Activated T-cell treated with anti-CD3 and anti-CD28 coated beads, Interleukin-2, amount 50 U/mL, for 4 hours (primary cell): Measurements from ENCODE around the gene CRKL. TPM values are rescaled to one million over a fixed set of nuclear protein-coding genes. Genes with fewer than 3 reads are reported as not detected.
A peak's percentile ranks its signal among the peaks of the same experiment; 100 is the strongest.

Experiments
- ATAC-seq, 2 donors: fragments of 200-7000 bp; cut with Tn5 transposase; one replicate each; pipeline ENCODE4 v1.10.0; 2021
- DNase-seq: peaks from one replicate; pipeline ENCODE4 v3.0.0-alpha.2; 2020
- H3K27me3 Mint-ChIP-seq: one replicate; pipeline ENCODE4 v1.8.0; 2021; ENCODE audit warnings: low read depth, mixed read lengths
- H3K36me3 Mint-ChIP-seq: one replicate; pipeline ENCODE4 v1.8.0; 2022; ENCODE audit warnings: mixed read lengths; ENCODE audit not compliant: insufficient read depth
- H3K4me1 Mint-ChIP-seq: one replicate; pipeline ENCODE4 v1.8.0; 2021; ENCODE audit warnings: low read depth, mixed read lengths
- H3K4me3 Mint-ChIP-seq: one replicate; pipeline ENCODE4 v1.8.0; 2021; ENCODE audit warnings: mild to moderate bottlenecking, moderate library complexity, mixed read lengths
- H3K9me3 Mint-ChIP-seq: one replicate; pipeline ENCODE4 v1.8.0; 2021; ENCODE audit warnings: mixed read lengths
- total RNA-seq, 3 donors: library from RNA; stranded (reverse); gene quantifications; one replicate each; pipeline ENCODE4 v1.2.1, GENCODE V29; 2021

CRKL gene
- total RNA-seq, 3 donors from 2014 or later: 82.9 to 90.5 (median 89.2) TPM

- no peak for ATAC-seq
- Mint-ChIP-seq H3K9me3 (no peaks in the 10 kb centered on the region), H3K36me3 (no peaks in the 10 kb centered on the region)
These were observed 74.8 kb downstream of the CRKL start for GRCh38 chr22:20992056-20992442.

GRCh38 chr22:20992456-20993303, 75.5 kb downstream of the CRKL start:
- Mint-ChIP-seq H3K4me3 (no peak overlapping the region), H3K4me1 (peaks cover 4% of the 10 kb centered on the region), H3K9me3 (no peaks in the 10 kb centered on the region), H3K36me3 (no peaks in the 10 kb centered on the region), H3K27me3 (no peaks in the 10 kb centered on the region)
- DNase-seq (no peak), ATAC-seq (no peak)

More at GRCh38 chr22:20992056-20992442, 74.8 kb downstream of the CRKL start:
- Mint-ChIP-seq H3K27me3 (no peaks in the 10 kb centered on the region), H3K4me3 (no peak overlapping the region), H3K4me1 (peaks cover 4% of the 10 kb centered on the region)
- no peak for DNase-seq

- ATAC-seq (no peak), DNase-seq (no peak)
- H3K4me1 Mint-ChIP-seq: peaks cover 7% of the 10 kb centered on the region
- no peak overlapping the region for H3K4me3 Mint-ChIP-seq
- H3K36me3 Mint-ChIP-seq: peaks cover 2% of the 10 kb centered on the region
- no peaks in the 10 kb centered on the region for H3K9me3 Mint-ChIP-seq
- no peaks in the 10 kb centered on the region for H3K27me3 Mint-ChIP-seq
These were observed 76.3 kb downstream of the CRKL start for GRCh38 chr22:20993304-20994127.

- Mint-ChIP-seq H3K4me3 (no peak overlapping the region), H3K36me3 (peaks cover 4% of the 10 kb centered on the region), H3K4me1 (peaks cover 10% of the 10 kb centered on the region)
These were observed 77.1 kb downstream of the CRKL start for GRCh38 chr22:20994128-20994901.

GRCh38 chr22:20994902-20995241, 77.7 kb downstream of the CRKL start:
- peaks cover 5% of the 10 kb centered on the region for H3K36me3 Mint-ChIP-seq
- peaks cover 8% of the 10 kb centered on the region for H3K4me1 Mint-ChIP-seq
- DNase-seq (no peak), ATAC-seq (no peak)
- no peaks in the 10 kb centered on the region for H3K27me3 Mint-ChIP-seq
- no peaks in the 10 kb centered on the region for H3K9me3 Mint-ChIP-seq
- H3K4me3 Mint-ChIP-seq: no peak overlapping the region

More at GRCh38 chr22:20994128-20994901, 77.1 kb downstream of the CRKL start:
- ATAC-seq (no peak), DNase-seq (no peak)
- Mint-ChIP-seq H3K9me3 (no peaks in the 10 kb centered on the region), H3K27me3 (no peaks in the 10 kb centered on the region)

- Mint-ChIP-seq H3K36me3 (peaks cover 5% of the 10 kb centered on the region), H3K27me3 (no peaks in the 10 kb centered on the region), H3K4me3 (peak overlapping the region; percentile 32), H3K9me3 (no peaks in the 10 kb centered on the region), H3K4me1 (peaks cover 11% of the 10 kb centered on the region)
- no peak for ATAC-seq
- DNase-seq: no peak
These were observed 78.3 kb downstream of the CRKL start for GRCh38 chr22:20995329-20996030.

- H3K4me3 Mint-ChIP-seq: no peak overlapping the region
- peaks cover 5% of the 10 kb centered on the region for H3K36me3 Mint-ChIP-seq
- H3K9me3 Mint-ChIP-seq: no peaks in the 10 kb centered on the region
- peaks cover 16% of the 10 kb centered on the region for H3K4me1 Mint-ChIP-seq
- no peaks in the 10 kb centered on the region for H3K27me3 Mint-ChIP-seq
- no peak for ATAC-seq
- DNase-seq: no peak
These were observed 78.8 kb downstream of the CRKL start for GRCh38 chr22:20996031-20996410.

- Mint-ChIP-seq H3K4me1 (peaks cover 21% of the 10 kb centered on the region), H3K36me3 (peaks cover 5% of the 10 kb centered on the region), H3K9me3 (no peaks in the 10 kb centered on the region), H3K4me3 (no peak overlapping the region), H3K27me3 (no peaks in the 10 kb centered on the region)
- ATAC-seq (no peak), DNase-seq (no peak)
These were observed 79.7 kb downstream of the CRKL start for GRCh38 chr22:20996598-20997535.

GRCh38 chr22:20997536-20998257, 80.5 kb downstream of the CRKL start:
- Mint-ChIP-seq H3K4me3 (no peak overlapping the region), H3K4me1 (peaks cover 22% of the 10 kb centered on the region)

GRCh38 chr22:20998411-20999336, 81.5 kb downstream of the CRKL start:
- DNase-seq: no peak
- Mint-ChIP-seq H3K27me3 (no peaks in the 10 kb centered on the region), H3K36me3 (peaks cover 5% of the 10 kb centered on the region), H3K9me3 (no peaks in the 10 kb centered on the region), H3K4me1 (peaks cover 27% of the 10 kb centered on the region), H3K4me3 (no peak overlapping the region)
- no peak for ATAC-seq

More at GRCh38 chr22:20997536-20998257, 80.5 kb downstream of the CRKL start:
- ATAC-seq (no peak), DNase-seq (no peak)
- H3K9me3 Mint-ChIP-seq: no peaks in the 10 kb centered on the region
- no peaks in the 10 kb centered on the region for H3K27me3 Mint-ChIP-seq
- H3K36me3 Mint-ChIP-seq: peaks cover 5% of the 10 kb centered on the region

GRCh38 chr22:20999350-21000206, 82.4 kb downstream of the CRKL start:
- Mint-ChIP-seq H3K4me1 (peaks cover 27% of the 10 kb centered on the region), H3K9me3 (no peaks in the 10 kb centered on the region), H3K4me3 (peak overlapping the region; percentile 92), H3K36me3 (peaks cover 5% of the 10 kb centered on the region), H3K27me3 (no peaks in the 10 kb centered on the region)
- DNase-seq (no peak), ATAC-seq (no peak)
